Measurements from ENCODE around the gene PLA2G2D. TPM values are rescaled to one million over a fixed set of nuclear protein-coding genes. Genes with fewer than 3 reads are reported as not detected.

PLA2G2D gene
- total RNA-seq, 1 donor from 2014 or later: not detected

DNA sequence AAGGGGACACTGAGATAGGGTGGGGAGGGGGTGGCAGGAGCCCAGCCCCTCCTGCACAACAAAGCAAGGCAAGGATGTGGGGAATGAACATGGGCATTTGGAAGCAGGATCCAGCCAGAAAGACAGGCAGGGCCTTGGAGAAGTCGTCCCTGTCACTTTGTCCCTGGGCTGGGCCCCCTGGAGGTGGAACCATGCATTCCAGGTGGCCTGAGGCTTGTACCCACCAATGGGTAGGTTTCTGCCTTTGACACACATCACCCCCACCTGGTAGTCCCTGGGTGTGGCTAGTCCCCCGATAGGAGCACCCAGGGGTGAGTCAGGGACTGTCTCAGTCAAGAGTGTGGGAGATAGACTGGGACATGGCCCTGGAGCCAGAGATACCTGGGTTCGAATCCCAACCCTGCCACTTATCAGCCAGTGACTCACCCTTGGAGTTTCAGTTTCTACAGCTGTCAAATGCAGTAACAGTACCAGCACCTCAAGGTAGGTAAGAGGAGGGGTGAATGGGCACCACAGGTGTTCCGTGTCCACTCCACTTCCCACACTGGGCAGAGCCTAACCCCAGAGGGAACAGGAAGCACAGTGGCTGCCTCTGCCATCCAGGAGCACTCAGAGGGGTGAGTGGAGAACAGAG is 10.0 kb downstream of the PLA2G2D start:
- Mint-ChIP-seq H3K4me3 (ENCODE audit: unreplicated experiment) (no peak overlapping the region), H3K9me3 (ENCODE audit: unreplicated experiment) (no peaks in the 10 kb centered on the region), H3K4me1 (ENCODE audit: low read depth, unreplicated experiment) (no peaks in the 10 kb centered on the region), H3K27ac (ENCODE audit: unreplicated experiment) (no peak overlapping the region), H3K36me3 (ENCODE audit: unreplicated experiment) (no peaks in the 10 kb centered on the region), H3K27me3 (ENCODE audit: unreplicated experiment) (peaks cover 2% of the 10 kb centered on the region)
- no peak for DNase-seq
- TF ChIP-seq, protein P1, sequence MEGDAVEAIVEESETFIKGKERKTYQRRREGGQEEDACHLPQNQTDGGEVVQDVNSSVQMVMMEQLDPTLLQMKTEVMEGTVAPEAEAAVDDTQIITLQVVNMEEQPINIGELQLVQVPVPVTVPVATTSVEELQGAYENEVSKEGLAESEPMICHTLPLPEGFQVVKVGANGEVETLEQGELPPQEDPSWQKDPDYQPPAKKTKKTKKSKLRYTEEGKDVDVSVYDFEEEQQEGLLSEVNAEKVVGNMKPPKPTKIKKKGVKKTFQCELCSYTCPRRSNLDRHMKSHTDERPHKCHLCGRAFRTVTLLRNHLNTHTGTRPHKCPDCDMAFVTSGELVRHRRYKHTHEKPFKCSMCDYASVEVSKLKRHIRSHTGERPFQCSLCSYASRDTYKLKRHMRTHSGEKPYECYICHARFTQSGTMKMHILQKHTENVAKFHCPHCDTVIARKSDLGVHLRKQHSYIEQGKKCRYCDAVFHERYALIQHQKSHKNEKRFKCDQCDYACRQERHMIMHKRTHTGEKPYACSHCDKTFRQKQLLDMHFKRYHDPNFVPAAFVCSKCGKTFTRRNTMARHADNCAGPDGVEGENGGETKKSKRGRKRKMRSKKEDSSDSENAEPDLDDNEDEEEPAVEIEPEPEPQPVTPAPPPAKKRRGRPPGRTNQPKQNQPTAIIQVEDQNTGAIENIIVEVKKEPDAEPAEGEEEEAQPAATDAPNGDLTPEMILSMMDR (IDR thresholded peaks at IDR 0.05; ENCODE audit: partially characterized antibody, unreplicated experiment): no peak

DNA sequence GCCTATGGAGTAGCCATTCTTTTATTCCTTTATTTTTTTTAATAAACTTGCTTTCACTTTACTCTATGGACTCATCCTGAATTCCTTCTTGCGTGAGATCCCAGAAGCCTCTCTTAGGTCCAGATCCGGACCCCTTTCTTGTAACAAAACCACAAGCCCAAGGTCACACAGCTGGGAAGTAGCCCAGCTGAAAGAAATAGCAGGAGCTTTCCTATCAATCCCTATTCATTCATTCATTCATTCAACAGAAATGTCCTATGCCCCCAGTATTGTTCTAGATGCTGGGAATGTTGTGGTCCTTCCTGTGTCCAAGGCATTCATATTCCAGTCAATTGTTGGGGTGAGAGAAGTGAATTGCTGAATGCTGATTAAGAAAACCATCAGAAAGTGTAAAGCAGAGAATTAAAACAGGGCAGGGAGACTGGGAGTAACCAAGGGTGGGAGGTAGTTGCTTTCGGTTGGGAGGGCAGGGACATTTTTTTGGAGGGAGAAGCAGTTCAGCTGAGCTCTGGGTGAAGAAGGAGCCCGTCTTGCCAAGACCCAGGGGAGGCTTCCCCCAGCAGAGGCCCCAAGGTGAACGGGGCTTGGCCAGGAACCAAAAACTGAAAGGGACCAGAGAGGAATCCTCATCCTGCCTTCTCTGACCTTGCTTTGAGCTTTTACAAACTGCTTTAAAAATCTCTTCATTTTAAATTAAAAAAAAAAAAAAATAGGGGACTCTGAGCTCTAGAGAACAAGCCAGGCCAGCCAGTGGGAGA is 10.8 kb downstream of the PLA2G2D start:
- Mint-ChIP-seq H3K27me3 (ENCODE audit: unreplicated experiment) (peaks cover 3% of the 10 kb centered on the region), H3K4me1 (ENCODE audit: low read depth, unreplicated experiment) (no peaks in the 10 kb centered on the region), H3K9me3 (ENCODE audit: unreplicated experiment) (no peaks in the 10 kb centered on the region), H3K36me3 (ENCODE audit: unreplicated experiment) (no peaks in the 10 kb centered on the region), H3K4me3 (ENCODE audit: unreplicated experiment) (no peak overlapping the region), H3K27ac (ENCODE audit: unreplicated experiment) (no peak overlapping the region)
- TF ChIP-seq, protein P1 (IDR thresholded peaks at IDR 0.05; ENCODE audit: partially characterized antibody, unreplicated experiment): no peak
- DNase-seq: no peak

DNA sequence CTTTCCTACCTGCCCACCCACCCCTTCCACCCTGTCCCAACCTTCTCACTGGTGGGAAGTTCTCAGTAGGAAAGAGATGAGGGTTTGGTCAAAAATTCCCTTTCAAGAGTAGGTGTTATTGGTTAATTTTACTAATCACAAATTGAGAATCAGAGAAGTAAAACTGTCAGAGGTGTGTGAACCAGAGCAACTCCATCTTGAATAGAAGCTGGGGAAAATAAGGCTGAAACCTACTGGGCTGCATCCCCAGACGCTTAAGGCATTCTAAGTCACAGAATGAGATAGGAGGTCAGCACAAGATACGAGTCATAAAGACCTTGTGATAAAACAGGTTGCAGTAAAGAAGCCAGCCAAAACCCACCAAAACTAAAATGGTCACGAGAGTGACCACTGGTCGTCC is 11.5 kb downstream of the PLA2G2D start:
- Mint-ChIP-seq H3K27ac (ENCODE audit: unreplicated experiment) (no peak overlapping the region), H3K4me1 (ENCODE audit: low read depth, unreplicated experiment) (no peaks in the 10 kb centered on the region), H3K36me3 (ENCODE audit: unreplicated experiment) (no peaks in the 10 kb centered on the region), H3K4me3 (ENCODE audit: unreplicated experiment) (no peak overlapping the region), H3K9me3 (ENCODE audit: unreplicated experiment) (no peaks in the 10 kb centered on the region), H3K27me3 (ENCODE audit: unreplicated experiment) (peaks cover 3% of the 10 kb centered on the region)
- DNase-seq: no peak
- TF ChIP-seq, protein P1 (IDR thresholded peaks at IDR 0.05; ENCODE audit: partially characterized antibody, unreplicated experiment): no peak

DNA sequence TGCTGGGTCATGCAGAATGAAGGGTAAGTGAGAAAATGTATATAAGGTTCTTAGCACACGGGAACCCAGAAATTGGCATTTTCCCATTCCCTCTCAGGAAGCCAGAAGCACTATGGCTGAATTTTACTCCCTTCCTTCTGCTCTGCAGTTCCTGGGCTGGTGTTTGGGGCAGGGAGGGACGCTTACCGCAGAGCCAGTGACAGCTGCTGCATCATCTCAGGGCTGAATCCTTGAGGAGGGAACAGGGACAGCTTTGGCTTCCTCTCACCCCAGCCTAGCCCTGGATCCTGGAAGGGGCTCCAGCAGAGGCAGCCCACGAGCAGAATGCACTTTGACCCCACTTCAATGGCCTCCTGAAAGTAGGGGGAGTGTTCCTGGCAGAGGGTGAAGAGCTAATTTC is 12.0 kb downstream of the PLA2G2D start:
- Mint-ChIP-seq H3K27me3 (ENCODE audit: unreplicated experiment) (peaks cover 3% of the 10 kb centered on the region), H3K4me3 (ENCODE audit: unreplicated experiment) (no peak overlapping the region), H3K27ac (ENCODE audit: unreplicated experiment) (no peak overlapping the region), H3K36me3 (ENCODE audit: unreplicated experiment) (no peaks in the 10 kb centered on the region), H3K9me3 (ENCODE audit: unreplicated experiment) (no peaks in the 10 kb centered on the region), H3K4me1 (ENCODE audit: low read depth, unreplicated experiment) (no peaks in the 10 kb centered on the region)
- TF ChIP-seq, protein P1 (IDR thresholded peaks at IDR 0.05; ENCODE audit: partially characterized antibody, unreplicated experiment): no peak
- no peak for DNase-seq

DNA sequence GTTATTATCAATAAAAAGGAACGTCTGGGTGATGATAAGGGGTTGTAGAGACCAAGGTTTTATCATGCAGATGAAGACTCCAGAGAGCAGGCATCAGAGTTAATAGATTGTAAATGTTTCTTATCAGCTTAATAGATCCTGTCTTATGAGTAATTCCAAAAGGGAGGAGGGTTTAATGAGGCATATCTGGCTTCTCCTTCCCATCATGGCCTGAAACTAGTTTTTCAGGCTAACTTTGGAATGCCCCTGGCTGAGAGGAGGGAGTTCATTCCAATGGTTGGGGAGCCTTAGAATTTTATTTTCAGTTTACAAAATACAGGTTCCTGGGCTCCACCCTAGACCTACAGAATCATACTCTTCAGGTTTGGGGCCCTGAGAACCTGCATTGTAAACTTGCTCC is 13.5 kb downstream of the PLA2G2D start:
- Mint-ChIP-seq H3K9me3 (ENCODE audit: unreplicated experiment) (no peaks in the 10 kb centered on the region), H3K4me3 (ENCODE audit: unreplicated experiment) (no peak overlapping the region), H3K36me3 (ENCODE audit: unreplicated experiment) (no peaks in the 10 kb centered on the region), H3K27me3 (ENCODE audit: unreplicated experiment) (peaks cover 3% of the 10 kb centered on the region), H3K27ac (ENCODE audit: unreplicated experiment) (no peak overlapping the region), H3K4me1 (ENCODE audit: low read depth, unreplicated experiment) (no peaks in the 10 kb centered on the region)
- no peak for DNase-seq
- TF ChIP-seq, protein P1 (IDR thresholded peaks at IDR 0.05; ENCODE audit: partially characterized antibody, unreplicated experiment): no peak

All from glutamatergic neuron (in vitro differentiated cells).